Islet precursor cell (in vitro differentiated cells): ENCODE data around the gene ALDH2.
"Not testable (repeated sequence)": the region's sequence is repeated elsewhere in the genome, so short reads cannot be mapped to it uniquely, and the experiment has no call there.

ENCODE experiments used
- DNase-seq: peaks from one replicate; pipeline ENCODE4 v3.0.0-alpha.2; 2018

Gene ALDH2

DNA sequence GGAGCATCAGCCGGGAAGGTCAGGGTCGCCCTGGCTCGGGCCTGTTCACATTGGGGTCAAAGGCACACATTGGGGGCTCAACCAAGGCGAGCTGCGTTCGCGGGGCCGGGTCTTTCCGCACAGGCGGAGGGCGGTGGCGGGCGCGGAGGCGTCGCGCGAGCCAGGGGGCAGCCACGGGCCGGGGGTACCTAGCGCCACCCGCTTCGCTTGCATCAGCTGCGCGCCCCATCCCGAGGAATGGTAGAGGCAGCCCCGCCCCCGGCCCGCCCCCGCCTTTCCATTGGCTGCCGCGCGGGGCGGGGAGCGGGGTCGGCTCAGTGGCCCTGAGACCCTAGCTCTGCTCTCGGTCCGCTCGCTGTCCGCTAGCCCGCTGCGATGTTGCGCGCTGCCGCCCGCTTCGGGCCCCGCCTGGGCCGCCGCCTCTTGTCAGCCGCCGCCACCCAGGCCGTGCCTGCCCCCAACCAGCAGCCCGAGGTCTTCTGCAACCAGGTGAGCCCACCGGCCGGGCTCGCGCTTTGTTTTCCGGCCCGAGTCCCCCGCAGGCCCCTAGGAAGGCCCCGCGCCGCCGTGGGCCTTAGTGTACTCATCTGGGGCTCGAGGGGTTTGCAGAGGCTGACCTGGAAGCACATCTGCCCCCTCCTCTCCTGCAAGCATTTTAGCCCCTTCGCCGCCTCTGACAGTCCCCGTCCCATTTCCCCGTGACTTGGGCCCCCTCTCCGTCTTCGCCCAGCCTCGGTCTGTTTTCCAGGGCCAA, at the start of gene ALDH2:
Gene ALDH2, plus strand, starts transcription at position 326 of the 754 bp plus-strand sequence. Its CDS starts 50 bp downstream, at position 376.
- DNase-seq: peak; percentile 95

DNA sequence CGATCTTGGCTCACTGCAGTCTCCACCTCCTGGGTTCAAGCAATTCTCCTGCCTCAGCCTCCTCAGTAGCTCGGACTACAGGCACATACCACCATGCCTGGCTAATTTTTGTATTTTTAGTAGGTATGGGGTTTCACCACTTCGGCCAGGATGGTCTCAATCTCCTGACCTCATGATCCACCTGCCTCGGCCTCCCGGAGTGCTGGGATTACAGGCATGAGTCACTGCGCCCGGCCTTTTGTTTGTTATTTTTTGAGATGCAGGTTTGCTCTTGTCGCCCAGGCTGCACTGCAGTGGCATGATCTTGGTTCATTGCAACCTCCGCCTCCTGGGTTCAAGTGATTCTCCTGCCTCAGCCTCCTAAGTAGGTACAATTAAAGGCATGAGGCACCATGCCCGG, 47.4 kb upstream of the ALDH2 start:
- DNase-seq: not testable (repeated sequence)

DNA sequence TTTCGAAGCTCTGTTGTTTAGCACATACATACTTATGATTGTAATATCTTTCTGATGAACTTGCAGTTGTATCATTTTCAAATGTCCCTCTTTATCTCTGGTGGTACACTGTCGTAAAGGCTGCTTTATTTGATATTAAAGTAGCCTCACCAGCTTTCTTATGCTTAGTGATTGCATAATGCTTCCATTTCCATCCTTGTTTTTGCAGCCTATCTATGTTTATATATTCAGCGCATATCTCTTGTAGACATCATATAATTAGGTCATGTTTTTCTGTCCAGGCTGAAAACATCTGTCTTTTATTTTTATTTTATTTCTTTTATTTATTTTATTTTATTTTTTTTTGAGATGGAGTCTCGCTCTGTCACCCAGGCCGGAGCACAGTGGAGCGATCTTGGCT, 46.3 kb upstream of the ALDH2 start:
- no peak for DNase-seq

DNA sequence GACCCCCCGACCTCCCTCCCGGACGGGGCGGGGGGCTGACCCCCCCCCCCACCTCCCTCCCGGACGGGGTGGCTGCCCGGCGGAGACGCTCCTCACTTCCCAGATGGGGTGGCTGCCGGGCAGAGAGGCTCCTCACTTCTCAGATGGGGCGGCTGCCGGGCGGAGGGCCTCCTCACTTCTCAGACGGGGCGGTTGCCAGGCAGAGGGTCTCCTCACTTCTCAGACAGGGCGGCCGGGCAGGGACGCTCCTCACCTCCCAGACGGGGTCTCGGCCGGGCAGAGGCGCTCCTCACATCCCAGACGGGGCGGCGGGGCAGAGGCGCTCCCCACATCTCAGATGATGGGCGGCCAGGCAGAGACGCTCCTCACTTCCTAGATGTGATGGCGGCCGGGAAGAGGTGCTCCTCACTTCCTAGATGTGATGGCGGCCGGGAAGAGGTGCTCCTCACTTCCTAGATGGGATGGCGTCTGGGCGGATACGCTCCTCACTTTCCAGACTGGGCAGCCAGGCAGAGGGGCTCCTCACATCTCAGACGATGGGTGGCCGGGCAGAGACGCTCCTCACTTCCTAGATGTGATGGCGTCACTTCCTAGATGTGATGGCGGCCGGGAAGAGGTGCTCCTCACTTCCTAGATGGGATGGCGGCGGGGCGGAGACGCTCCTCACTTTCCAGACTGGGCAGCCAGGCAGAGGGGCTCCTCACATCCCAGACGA, 42.9 kb upstream of the ALDH2 start:
- DNase-seq: not testable (repeated sequence)

DNA sequence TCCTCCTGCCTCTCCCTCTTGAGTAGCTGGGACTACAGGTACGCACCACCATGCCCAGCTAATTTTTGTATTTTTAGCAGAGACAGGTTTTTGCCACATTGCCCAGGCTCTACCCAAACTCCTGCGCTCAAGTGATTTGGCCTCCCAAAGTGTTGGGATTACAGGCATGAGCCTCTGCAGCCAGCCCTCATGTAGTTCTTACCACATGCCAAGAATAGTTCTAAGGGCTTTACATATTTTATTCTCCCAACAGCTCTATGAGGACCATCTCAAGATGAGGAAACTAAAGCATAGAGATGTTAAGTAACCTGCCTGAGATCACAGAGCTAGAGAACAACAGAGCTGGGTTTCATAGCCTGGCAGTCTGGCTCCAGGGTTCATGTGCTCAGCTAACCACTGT, 37.9 kb upstream of the ALDH2 start:
- no peak for DNase-seq

DNA sequence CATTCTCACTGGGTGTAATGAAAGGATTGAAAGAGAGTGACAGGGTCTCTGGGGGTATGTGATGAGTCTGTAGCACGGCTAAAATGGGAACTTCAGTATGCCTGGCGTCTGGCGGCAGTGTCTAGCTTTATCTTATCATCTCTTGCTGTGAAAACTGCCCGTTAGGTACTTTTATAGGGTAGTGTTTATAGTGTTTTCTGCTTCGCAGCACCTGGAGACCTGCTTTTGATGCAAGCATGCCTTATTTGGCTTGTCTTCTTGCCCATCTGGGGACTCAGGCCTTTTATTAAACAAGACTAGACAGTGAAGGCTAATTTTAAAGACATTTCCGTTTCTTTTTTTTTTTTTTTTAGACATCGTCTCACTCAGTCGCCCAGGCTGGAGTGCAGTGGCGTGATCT, 36.3 kb upstream of the ALDH2 start:
- DNase-seq: no peak

DNA sequence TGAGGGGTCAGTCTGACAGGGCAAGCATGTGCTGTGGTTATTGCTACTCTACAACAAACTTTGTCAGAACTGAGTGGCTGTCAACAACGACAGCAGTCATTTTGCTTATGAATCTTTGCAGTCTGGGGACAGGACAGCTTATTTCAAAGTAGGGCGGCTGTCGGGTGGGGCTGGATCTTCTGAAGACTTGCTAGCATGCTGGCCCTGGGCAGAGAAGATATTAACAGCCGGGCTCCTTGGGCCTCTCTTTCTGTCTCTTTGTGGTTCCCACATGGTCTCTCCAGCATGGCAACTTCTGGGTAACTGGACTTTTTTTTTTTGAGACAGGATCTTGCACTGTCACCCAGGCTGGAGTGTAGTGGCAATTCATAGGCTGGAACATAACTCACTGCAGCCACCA, 33.9 kb upstream of the ALDH2 start:
- DNase-seq: no peak

DNA sequence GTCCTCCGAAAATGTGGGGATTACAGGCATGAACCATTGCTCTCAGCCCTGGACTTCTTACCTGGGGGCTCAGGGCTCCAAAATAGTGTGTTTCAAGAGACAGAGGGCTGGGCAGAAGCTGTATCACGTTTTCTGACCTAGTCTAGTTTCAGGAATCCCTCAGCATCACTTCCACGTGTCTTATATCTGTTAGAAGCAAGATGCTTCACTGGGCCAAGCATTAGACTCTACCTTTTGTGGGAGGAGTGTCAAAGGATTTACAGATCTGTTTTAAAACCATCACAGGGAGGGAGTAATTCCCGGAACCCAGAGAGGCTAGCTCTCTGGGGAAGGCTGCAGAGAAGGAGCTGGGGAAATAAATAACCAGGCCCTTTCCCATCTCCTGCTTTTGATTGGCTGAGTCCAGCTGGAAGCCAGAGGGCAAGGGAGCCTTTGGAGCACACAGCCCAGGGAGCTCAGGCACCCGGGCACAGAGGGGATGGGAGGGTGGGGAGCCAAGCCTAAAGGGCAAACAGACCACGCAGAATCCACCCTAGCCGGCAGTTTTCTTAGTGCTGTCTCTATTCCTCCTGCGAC, 33.3 kb upstream of the ALDH2 start:
- no peak for DNase-seq

DNA sequence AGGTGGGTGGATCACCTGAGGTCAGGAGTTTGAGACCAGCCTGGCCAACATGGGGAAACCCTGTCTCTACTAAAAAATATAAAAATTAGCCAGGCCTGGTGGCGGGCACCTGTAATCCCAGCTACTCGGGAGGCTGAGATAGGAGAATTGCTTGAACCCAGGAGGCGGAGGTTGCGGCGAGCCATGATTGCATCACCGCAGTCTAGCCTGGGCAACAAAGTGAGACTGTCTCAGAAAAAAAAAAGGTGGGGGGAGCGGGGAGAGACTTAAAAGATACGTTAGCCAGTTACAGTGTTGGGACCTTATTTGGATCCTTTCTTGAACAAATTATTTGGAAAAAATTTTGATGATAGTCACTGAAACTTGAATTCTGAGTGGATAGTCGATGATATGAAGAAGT, 27.2 kb upstream of the ALDH2 start:
- not testable (repeated sequence) for DNase-seq

DNA sequence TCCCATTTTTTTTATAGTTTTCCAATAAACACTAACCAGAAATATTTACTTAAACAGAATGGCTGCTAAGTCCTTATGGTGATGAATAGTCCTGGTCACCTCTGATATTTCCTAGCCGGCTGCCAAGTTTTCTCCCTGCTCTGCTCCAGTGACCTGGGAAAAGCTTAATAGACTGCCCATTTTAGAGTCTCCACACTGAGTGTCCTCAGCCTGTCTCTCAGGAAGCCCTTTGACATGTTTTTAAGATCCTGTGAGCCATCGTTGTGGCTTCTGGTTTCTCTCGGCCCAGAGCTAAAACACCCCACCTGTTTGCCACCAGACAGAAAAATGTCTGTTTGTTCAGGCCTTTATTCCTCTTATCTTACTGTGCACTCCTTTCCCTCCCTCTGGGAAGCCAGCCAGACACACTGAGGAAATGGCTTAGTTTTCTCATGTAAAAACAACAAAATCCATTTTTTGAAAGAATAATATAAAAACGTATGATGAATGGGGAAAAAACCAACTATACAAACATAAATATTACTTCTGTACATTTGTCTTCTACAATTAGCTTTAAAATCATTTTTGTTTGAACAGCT, 25.4 kb upstream of the ALDH2 start:
- peak; percentile 82 for DNase-seq

DNA sequence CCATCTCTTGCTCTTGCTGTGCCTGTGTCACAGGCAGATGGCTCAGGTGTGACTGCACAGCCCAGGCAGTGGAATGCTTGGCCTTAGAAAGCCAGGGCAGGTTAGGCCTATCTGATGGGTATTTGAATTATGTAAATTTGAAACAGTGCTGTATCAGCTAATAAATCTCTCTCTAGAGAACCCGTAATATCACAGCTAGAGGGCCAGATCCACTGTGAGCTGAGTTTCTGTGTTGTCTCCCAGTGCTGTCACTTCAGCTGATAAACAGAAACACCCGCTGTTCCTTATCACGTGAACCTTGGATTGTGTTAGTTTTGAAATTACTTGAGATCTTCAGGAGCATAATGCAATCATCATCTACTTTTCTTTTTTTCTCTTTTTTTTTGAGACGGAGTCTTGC, 21.5 kb upstream of the ALDH2 start:
- DNase-seq: no peak

DNA sequence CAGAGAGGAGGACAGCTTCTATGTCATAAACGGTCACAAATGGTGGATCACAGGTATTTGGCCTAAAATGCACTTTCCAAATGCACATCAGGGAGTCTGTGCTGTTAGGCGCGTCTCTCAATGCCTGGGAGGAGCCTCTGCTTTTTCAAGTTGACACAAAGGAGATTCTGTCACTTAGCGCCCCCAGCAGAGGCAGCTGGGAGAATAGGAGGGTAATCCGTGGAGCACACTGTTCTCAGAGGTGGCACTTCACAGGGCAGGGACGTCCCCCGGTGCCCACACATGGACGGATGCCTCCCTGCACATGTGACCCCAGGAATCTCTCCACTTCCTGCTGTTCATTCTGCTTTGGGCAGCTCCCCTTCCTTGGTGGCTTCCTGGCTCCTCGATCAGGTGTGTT, 19.4 kb upstream of the ALDH2 start:
- DNase-seq: no peak

DNA sequence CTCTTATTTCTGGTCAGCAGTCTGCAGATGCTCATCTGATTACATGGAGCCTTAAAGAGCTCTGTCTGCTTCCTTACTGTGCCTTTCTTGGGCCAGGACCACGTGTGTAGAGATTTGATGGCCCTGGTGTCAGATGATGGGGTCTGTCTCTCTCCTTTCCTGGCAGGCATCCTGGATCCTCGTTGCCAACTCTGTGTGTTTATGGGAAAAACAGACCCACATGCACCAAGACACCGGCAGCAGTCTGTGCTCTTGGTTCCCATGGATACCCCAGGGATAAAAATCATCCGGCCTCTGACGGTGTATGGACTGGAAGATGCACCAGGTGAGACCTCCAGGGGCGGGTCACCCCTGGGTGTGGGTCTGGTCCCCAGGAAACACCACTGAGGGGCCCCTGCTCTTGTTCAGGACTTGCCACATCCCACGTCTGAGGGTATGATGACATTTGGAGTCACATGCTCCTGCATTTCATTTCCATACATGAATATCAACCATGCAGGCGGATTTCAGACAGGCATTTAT, 18.5 kb upstream of the ALDH2 start:
- DNase-seq: no peak

DNA sequence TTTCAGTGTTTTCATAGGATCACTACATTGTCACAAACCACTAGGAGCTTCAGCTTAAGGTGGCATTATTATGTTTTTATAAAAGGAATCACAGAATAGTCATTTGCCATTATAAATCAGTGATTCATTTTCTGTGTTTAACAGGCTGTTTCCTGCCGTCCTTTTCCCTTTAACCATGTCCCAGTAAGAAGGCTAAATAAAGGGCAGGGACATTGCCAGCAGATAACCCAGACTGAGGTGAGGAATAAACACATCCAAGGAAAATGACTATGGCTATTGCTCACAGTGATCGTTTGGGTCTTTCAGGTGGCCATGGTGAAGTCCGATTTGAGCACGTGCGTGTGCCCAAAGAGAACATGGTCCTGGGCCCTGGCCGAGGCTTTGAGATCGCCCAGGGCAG, 17.9 kb upstream of the ALDH2 start:
- no peak for DNase-seq

DNA sequence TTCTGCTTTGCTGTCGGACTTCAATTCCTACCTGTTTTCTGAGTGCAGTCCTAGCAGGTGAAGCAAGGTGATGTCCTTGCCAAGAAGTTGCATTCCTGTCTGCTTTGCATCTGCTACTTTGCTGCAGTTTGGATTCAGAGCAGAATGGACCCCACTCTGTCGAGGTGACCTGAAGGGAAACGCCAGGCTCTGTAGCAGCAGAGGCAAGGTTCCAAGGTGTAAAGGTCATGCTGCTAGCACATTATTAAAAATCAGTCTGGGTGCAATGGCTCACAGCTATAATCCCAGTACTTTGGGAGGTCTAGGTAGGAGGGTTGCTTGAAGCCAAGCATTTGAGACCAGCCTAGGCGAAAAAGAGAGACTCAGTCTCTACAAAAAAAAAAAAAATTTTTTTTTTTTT, 17.3 kb upstream of the ALDH2 start:
- no peak for DNase-seq

DNA sequence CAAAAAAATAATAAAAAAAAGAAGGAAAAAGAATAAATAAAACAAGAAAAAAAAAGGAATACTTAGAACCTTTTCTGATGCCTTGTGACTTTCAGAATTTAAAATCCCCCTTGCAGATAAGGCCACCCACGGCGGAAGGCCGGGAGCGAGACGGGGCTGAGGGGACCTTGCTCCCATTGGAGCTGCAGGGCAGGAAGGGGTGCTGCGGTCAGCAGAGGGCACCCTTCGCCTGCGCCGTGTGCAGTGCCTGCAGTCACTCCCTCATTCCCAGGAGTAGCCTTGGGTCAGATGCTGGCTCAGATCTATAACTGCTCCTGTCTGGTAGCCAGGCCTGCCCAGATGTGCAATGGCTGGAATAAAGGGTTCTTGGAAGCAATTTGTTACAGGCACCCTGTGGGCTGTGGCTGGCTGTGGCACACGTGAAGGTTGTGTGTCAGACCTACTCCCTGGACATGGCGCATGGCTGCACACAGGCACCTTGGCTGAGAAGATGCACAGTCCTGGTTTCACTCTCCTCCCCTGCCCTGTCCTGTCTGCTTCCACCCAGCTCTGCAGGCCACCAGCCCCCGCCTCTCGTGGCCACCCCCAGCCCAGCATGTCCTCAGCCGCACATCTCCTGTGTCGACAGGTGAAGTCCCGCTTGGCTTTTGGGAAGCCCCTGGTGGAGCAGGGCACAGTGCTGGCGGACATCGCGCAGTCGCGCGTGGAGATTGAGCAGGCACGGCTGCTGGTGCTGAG, 13.4 kb upstream of the ALDH2 start:
- DNase-seq: peak; percentile 90

DNA sequence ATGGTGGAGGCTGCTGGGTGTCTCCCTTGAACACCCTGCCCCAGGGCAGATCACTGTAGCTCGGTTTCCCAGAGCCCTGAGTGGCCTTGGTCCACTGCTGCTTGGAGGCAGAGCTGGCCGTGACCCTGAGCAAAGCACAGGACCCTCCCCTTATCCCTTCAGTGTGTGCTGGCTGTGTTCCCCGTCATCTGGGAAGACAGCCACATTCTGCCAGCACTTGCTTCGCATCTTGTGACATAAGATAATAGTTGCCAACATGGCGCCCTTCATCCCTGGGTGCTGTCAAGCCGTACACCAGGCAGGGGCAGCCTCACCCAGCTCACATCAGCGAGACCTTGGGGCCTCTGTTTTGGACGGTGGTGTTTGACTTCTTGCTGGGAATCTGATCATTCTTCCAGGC, 12.1 kb upstream of the ALDH2 start:
- no peak for DNase-seq

DNA sequence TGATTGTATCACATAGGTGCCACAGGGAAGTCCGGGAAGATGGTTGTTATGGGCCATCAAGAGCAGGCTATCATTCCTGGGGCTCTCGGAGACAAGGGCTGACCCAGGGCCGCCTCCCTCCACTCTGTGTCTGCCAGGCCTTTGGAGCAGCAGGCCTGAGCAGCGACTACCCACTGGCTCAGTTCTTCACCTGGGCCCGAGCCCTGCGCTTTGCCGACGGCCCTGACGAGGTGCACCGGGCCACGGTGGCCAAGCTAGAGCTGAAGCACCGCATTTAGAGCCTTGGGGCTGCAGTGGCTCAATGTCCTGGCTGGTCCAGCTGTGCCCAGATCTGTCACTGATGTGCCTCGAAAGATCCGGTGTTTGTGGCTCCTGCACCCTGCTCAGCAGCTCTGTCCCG, 10.5 kb upstream of the ALDH2 start:
- no peak for DNase-seq

DNA sequence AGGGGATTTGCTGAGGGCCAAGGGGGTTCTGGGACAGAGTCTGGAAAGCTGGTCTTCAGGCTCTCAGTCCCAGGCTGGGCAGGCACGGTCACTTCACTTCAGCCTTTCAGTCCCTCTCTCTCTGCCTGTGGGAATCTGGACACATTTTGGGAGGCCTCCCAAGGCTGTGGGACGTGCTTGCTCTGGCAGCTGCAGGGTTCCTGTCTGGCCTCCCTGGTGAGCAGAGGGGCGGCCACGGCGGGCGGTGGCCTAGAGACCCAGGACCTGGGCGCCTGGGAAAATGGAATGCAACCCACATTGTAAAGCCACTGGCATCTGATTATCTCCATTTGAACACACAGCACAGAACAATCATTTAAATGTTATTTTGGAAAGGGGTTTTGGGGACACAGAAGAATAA, 10.1 kb upstream of the ALDH2 start:
- no peak for DNase-seq

DNA sequence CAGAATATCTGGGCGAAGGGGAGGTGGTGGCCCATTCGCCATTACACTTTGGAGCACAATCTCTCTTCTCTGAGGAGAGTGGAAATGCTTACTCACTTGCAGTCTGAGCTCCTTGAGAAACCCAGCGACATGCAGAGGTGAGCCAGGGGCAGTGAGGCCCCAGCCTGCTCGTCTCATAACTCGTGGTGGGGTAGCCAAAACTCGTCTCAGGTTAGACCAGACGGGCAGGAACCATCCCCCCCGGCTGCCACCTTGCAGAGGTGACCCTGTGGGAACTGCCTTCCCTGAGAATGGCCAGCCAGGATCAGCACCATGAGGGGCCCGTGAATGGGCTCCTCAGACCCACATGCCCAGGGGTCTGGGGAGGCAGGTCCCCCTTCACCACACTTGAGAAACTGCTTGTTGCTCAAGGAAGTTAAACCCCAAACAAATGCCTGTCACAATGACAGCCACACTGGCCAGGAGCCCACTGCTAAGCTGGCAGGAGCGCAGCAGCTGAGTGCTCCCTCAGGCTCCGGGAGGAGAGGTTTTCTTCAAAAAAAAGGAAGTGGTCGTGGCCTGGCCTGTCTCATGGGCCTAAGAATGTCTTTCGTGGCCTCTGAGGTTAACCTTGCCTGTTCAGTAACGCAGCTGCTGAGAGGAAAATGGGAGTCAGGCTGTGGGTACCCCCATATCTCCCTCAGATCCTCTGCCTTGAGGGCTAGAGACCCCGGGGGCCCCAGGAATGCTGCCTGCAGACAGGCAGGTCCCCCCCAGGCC, 9.2 kb upstream of the ALDH2 start:
- DNase-seq: peak; percentile 84

DNA sequence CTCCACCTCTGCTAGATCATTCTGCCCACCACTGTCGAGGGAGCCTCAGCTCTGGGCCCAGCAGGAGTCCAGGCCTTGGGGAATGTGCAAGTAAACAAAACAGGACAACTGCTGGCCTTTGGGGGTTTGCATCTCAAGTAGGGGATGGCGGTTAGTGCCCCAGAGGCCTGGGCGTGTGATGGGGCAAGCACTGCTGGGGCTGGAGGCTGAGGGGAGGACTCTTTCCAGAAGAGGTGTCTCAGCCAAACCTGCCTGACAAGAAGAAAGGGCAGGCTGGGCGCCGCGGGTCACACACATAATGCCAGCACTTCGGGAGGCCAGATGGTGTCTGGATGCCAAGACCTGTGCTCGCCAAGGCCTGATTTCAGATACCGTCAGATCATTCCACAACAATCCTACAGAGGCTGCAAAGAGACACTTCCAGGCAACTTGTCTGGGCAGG, 8.6 kb upstream of the ALDH2 start:
- no peak for DNase-seq

DNA sequence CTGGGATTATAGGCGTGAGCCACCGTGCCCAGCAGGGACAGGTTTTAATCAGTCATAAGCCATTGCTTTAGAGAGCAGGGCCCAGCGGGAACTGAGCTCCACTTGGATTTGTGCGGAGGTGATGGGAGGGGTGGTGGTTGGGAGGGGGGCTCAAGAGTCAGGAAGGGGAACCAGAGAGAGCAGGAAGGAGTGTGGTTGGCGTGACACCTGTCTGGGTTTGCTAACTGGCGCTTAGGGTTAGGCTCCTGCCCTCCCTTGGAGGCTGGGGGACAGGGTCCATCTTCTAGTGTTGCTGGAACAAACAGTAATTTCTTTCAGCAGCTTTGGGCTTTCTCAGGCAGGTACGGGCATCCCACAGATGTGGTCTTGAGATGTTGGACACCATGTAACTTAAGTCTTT, 7.5 kb upstream of the ALDH2 start:
- DNase-seq: no peak
